Sigmoid colon (tissue), 7 donors: ENCODE results near the gene NOL9. TPM values are rescaled to one million over a fixed set of nuclear protein-coding genes. Genes with fewer than 3 reads are reported as not detected.

ENCODE experiments used
- DNase-seq: peaks from one replicate; pipeline ENCODE4 v3.0.0-alpha.2; 2019
- H3K27ac ChIP-seq, 4 donors: fragments of 200-600 bp; sonication (generic); one replicate each; pipeline ENCODE4 v1.5.1; 2016 to 2019; ENCODE audit warnings: mild to moderate bottlenecking in 1 of 4
- H3K27me3 ChIP-seq, 3 donors: fragments of 200-600 bp; sonication (generic); one replicate each; pipeline ENCODE4 v1.5.1; 2019; ENCODE audit warnings: mild to moderate bottlenecking in 1 of 3
- H3K36me3 ChIP-seq, 4 donors: fragments of 200-600 bp; sonication (generic); one replicate each; pipeline ENCODE4 v1.5.1; 2016 to 2019
- H3K4me1 ChIP-seq, 4 donors: fragments of 200-600 bp; sonication (generic); one replicate each; pipeline ENCODE4 v1.5.1; 2017 to 2019
- H3K4me3 ChIP-seq, 4 donors: fragments of 200-600 bp; sonication (generic); one replicate each; pipeline ENCODE4 v1.5.1; 2017 to 2019; ENCODE audit warnings: mild to moderate bottlenecking in 2 of 4, moderate library complexity in 1 of 4
- H3K9me3 ChIP-seq, 4 donors: fragments of 200-600 bp in 3 of 4; sonication (generic) in 3 of 4; one replicate each; pipeline versions ENCODE4 v1.5.1 to v1.6.1; 2013 to 2019
- EP300 ChIP-seq, 4 donors: sonication (generic); formaldehyde crosslinking; IDR thresholded peaks; one replicate each; pipeline ENCODE4 v1.6.1; 2017; ENCODE audit warnings: antibody characterized with exemption in 4 of 4
- POLR2A ChIP-seq, 2 donors: fragments of 450-650 bp; IDR thresholded peaks; one replicate each; pipeline ENCODE4 v1.6.1; 2016; ENCODE audit warnings: antibody characterized with exemption in 2 of 2, mild to moderate bottlenecking in 2 of 2, moderate library complexity in 2 of 2
- POLR2AphosphoS5 ChIP-seq, 4 donors: sonication (generic); formaldehyde crosslinking; IDR thresholded peaks; one replicate each; pipeline ENCODE4 v1.6.1; 2017; ENCODE audit warnings: antibody characterized with exemption in 4 of 4
- WGBS, 2 donors: extraction: QIAGEN DNeasy Blood & Tissue Kit; methylation state at CpG; one replicate each; pipeline ENCODE4 v1.1.7; 2013; 5-methylcytosine and 5-hydroxymethylcytosine counted together
- intact Hi-C: fragments of 100-400 bp; cut with DNase I; formaldehyde crosslinking; loops from one replicate; pipeline ENCODE4 v1.15.1; 2023
- polyA plus RNA-seq, 3 donors: library from polyadenylated mRNA; stranded (reverse); fragments of 200-250 nt; gene quantifications; one replicate each; pipeline ENCODE4 v1.2.3, GENCODE V29; 2013
- total RNA-seq, 4 donors: library from RNA; depleted of rRNA; stranded (reverse); fragments of >200 nt; gene quantifications; one replicate each; pipeline ENCODE4 v1.1.0, GENCODE V29; 2016
- TF ChIP-seq, protein P1 (sequence below), 4 experiments: fragments of 450-650 bp in 3 of 4; fragments of 200-600 bp in 1 of 4; IDR thresholded peaks; one replicate each; pipeline ENCODE4 v1.5.1; 2016 to 2019; ENCODE audit warnings: antibody characterized with exemption in 4 of 4, mild to moderate bottlenecking in 3 of 4, moderate library complexity in 2 of 4
- donor health status: healthy with polysubstance abuse.
- donor health status: Bipolar disorder and iron deficiency.
- donor health status: healthy.

NOL9 gene
- total and polyA plus RNA-seq, 7 donors: 1.2 to 29.6 (median 17.3) TPM

DNA sequence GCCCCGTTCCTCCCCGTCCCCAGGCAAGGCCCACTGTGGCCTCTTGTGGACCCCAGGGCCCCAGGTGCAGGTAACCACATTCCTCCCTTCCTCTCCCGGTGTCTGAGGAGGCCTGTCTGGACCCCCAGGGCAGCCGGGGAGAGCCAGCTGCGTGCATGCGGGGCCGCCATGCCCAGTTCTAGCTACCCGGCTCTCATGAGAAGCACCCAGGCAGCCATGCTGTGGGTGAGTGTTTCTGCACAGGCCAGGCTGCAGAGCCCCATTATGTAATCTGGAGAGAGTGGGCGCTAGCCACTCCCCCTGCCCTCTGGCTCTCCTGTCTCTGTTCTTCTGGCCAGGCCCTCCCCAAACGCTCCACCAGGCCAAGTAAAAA lies 44.4 kb downstream of the NOL9 start:
- no peak for DNase-seq
- Histone ChIP-seq H3K9me3 (no peaks in the 10 kb centered on the region), H3K4me3 (no peak overlapping the region), H3K36me3 (no peaks in the 10 kb centered on the region), H3K27me3 (no peaks in the 10 kb centered on the region), H3K4me1 (no peaks in the 10 kb centered on the region), H3K27ac (no peak overlapping the region)
- intact Hi-C loops: no loop called here
- WGBS, 2 donors: 74 to 87% methylated on average over 10 of the region's 10 CpGs
- TF ChIP-seq POLR2A (IDR thresholded peaks at IDR 0.05): no peak
- TF ChIP-seq, protein P1, sequence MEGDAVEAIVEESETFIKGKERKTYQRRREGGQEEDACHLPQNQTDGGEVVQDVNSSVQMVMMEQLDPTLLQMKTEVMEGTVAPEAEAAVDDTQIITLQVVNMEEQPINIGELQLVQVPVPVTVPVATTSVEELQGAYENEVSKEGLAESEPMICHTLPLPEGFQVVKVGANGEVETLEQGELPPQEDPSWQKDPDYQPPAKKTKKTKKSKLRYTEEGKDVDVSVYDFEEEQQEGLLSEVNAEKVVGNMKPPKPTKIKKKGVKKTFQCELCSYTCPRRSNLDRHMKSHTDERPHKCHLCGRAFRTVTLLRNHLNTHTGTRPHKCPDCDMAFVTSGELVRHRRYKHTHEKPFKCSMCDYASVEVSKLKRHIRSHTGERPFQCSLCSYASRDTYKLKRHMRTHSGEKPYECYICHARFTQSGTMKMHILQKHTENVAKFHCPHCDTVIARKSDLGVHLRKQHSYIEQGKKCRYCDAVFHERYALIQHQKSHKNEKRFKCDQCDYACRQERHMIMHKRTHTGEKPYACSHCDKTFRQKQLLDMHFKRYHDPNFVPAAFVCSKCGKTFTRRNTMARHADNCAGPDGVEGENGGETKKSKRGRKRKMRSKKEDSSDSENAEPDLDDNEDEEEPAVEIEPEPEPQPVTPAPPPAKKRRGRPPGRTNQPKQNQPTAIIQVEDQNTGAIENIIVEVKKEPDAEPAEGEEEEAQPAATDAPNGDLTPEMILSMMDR (IDR thresholded peaks at IDR 0.05): no peak
- TF ChIP-seq EP300 (IDR thresholded peaks at IDR 0.05): no peak
- no peak for TF ChIP-seq POLR2AphosphoS5 (IDR thresholded peaks at IDR 0.05)

DNA sequence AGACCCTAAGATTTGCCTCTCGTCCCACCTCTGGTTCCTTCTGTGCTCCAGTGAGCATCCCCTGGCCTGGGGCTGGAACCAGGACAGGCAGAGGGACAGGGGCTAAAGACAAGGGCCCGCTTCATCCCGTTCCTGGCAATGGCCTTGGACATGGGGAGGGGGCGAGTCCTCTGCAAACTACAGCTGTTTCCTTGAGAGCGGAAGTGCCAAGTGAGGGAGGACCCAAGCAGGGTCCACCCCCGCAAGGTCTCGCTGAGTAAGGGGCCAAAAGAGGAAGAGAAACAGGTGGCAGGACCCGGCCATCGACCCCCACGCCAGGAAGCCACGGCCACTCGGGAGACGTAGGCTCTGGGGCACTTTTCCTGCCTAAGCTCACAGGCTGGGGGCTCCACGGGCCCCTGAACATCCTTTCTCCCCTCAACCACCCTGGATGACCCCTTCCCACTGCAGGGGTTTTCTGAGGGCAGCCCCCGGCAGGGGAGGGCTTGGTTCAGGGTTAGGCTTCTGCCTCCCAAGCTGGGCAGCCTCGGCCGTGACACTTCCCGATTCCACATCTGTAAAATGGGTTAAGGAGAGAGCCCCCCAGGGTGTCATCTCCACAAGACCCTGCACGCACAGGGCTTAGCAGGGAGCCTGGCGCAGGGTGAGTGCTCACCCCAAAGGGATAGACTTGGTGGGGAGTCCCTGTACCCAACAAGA lies 44.9 kb downstream of the NOL9 start:
- 47 to 72% methylated on average over 20 of the region's 20 CpGs for WGBS, 2 donors
- H3K36me3 ChIP-seq: no peaks in the 10 kb centered on the region
- H3K4me3 ChIP-seq: no peak overlapping the region
- no peak overlapping the region for H3K27ac ChIP-seq
- DNase-seq: no peak
- TF ChIP-seq POLR2AphosphoS5 (IDR thresholded peaks at IDR 0.05) (no peak), POLR2A (IDR thresholded peaks at IDR 0.05) (no peak), EP300 (IDR thresholded peaks at IDR 0.05) (no peak)
- TF ChIP-seq, protein P1 (IDR thresholded peaks at IDR 0.05): no peak
- intact Hi-C loops: no loop called here
- no peaks in the 10 kb centered on the region for H3K27me3 ChIP-seq
- H3K9me3 ChIP-seq: no peaks in the 10 kb centered on the region
- H3K4me1 ChIP-seq: no peaks in the 10 kb centered on the region

DNA sequence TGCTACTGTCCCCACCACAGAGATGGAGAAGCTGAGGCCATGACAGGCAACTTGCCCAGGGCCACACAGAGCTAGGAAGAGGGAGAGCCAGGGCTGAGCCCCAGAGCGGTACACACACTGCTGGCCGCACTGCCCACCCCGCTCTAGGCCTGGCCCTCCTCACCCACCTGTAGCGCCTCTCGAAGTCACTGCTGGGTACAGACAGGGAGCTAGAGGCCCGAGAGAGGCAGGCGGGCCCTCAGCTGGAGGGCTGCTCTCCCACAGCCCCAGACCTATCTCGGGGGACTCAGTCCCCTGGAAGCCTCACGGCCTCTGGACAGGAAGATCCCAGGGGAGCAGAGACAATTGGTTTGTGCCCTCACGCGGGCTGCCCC lies 45.5 kb downstream of the NOL9 start:
- Histone ChIP-seq H3K27ac (no peak overlapping the region), H3K9me3 (no peaks in the 10 kb centered on the region), H3K4me1 (no peaks in the 10 kb centered on the region), H3K27me3 (no peaks in the 10 kb centered on the region), H3K4me3 (no peak overlapping the region), H3K36me3 (no peaks in the 10 kb centered on the region)
- WGBS, 2 donors: 91 to 92% methylated on average over 11 of the region's 11 CpGs
- intact Hi-C loops: no loop called here
- DNase-seq: no peak
- TF ChIP-seq POLR2AphosphoS5 (IDR thresholded peaks at IDR 0.05) (no peak), EP300 (IDR thresholded peaks at IDR 0.05) (no peak), POLR2A (IDR thresholded peaks at IDR 0.05) (no peak)
- TF ChIP-seq, protein P1 (IDR thresholded peaks at IDR 0.05): no peak

DNA sequence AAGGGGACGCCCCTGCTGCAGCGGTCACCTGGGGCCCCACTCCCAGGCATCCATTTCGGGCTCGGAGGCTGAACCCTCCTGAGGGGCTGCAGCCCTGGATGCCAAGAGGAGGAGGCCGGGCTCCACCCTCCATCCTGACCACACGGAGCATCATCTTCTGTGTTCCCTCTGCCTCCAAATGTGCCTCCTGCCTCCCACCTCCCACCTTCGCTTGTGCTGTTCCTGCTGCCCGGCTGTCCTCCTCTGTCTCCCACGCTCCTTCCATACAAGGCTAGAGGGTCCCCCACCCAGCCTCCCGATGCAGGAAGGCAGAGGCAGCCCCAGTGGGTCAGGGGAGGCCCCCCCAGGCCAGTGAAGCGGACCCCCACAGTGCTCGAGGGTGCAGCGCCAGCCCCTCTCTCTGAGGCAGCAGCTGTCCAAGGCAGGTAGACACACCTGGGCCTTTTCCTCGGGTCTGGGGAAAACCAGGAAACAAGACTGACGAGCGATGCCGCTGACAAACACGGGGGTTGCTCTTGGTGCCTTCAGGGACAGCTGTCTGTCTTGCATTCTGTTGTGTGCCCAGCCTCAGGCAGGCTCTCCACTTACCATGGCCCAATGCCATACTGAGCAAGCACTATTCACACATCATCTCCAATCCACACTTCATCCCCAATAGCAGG lies 46.0 kb downstream of the NOL9 start:
- intact Hi-C loops: no loop called here

More for the DNA sequence above, 46.0 kb downstream of the NOL9 start:
- Histone ChIP-seq H3K4me3 (no peak overlapping the region), H3K9me3 (no peaks in the 10 kb centered on the region), H3K27me3 (no peaks in the 10 kb centered on the region), H3K36me3 (no peaks in the 10 kb centered on the region), H3K27ac (no peak overlapping the region), H3K4me1 (no peaks in the 10 kb centered on the region)
- 82 to 86% methylated on average over 18 of the region's 18 CpGs for WGBS, 2 donors
- no peak for DNase-seq
- TF ChIP-seq EP300 (IDR thresholded peaks at IDR 0.05): no peak
- TF ChIP-seq, protein P1 (IDR thresholded peaks at IDR 0.05): no peak
- no peak for TF ChIP-seq POLR2AphosphoS5 (IDR thresholded peaks at IDR 0.05)
- no peak for TF ChIP-seq POLR2A (IDR thresholded peaks at IDR 0.05)
